B cell (primary cell): ENCODE measurements around the gene POLR2A. TPM values are rescaled to one million over a fixed set of nuclear protein-coding genes. Genes with fewer than 3 reads are reported as not detected.

Experiments
- ATAC-seq: fragments of 200-7000 bp; cut with Tn5 transposase; one replicate; pipeline ENCODE4 v1.10.0; 2021; ENCODE audit warnings: low read depth, mild to moderate bottlenecking, moderate number of reproducible peaks, moderate library complexity
- CTCF ChIA-PET: fragments of 350-600 bp; sonication (Branson Sonifier 250); formaldehyde crosslinking; loops from one replicate; lab custom pipeline; 2021; ENCODE audit warnings: antibody characterized with exemption, inconsistent platforms; lab: Charles Lee
- POLR2A ChIA-PET: fragments of 350-600 bp; sonication (Branson Sonifier 250); formaldehyde crosslinking; loops from one replicate; lab custom pipeline; 2021; ENCODE audit warnings: antibody characterized with exemption; lab: Charles Lee
- DNase-seq: peaks from one replicate; pipeline ENCODE4 v3.0.0; 2013
- H2AFZ ChIP-seq: 2 replicates; pipeline ENCODE4 v1.6.1; 2012; ENCODE audit warnings: mild to moderate bottlenecking, low read depth, low read length; ENCODE audit not compliant: insufficient read depth, poor library complexity, severe bottlenecking
- H3K27ac ChIP-seq, 2 donors: 1 replicate in 1 of 2; 2 replicates in 1 of 2; pipeline ENCODE4 v1.5.1; 2012 to 2013; ENCODE audit warnings: low read length in 2 of 2, mild to moderate bottlenecking in 2 of 2, moderate library complexity in 1 of 2
- H3K27me3 ChIP-seq, 4 experiments: fragments of 200-600 bp in 1 of 4; sonication (generic) in 1 of 4; replicated peaks in 1 of 4; 1 replicate in 2 of 4; 2 replicates in 2 of 4; pipeline versions ENCODE4 v1.6.1 to v1.7.0; 2013 to 2016; ENCODE audit warnings: low read length in 3 of 4, mild to moderate bottlenecking in 2 of 4, mixed read lengths in 1 of 4, moderate library complexity in 1 of 4; ENCODE audit not compliant: insufficient read depth in 4 of 4, control insufficient read depth in 3 of 4; ENCODE audit errors: control extremely low read depth in 1 of 4
- H3K36me3 ChIP-seq, 2 experiments: replicated peaks in 1 of 2; 1 replicate in 1 of 2; 2 replicates in 1 of 2; pipeline versions ENCODE4 v1.6.1 to v1.7.1; 2013; ENCODE audit warnings: low read length in 1 of 2; ENCODE audit not compliant: insufficient read depth in 2 of 2, control insufficient read depth in 1 of 2; ENCODE audit errors: control extremely low read depth in 1 of 2, extremely low read depth in 1 of 2
- H3K4me1 ChIP-seq, 2 donors: fragments of 200-600 bp in 1 of 2; sonication (generic) in 1 of 2; 1 replicate in 1 of 2; 2 replicates in 1 of 2; pipeline versions ENCODE4 v1.5.1 to v1.6.1; 2013 to 2017; ENCODE audit warnings: low read length in 2 of 2; ENCODE audit not compliant: control insufficient read depth in 2 of 2, insufficient read depth in 2 of 2
- H3K4me2 ChIP-seq: replicated peaks from 2 replicates; pipeline ENCODE3; 2012; ENCODE audit warnings: mild to moderate bottlenecking, low read depth, low read length; ENCODE audit not compliant: poor library complexity, severe bottlenecking
- H3K4me3 ChIP-seq, 5 experiments: fragments of 200-600 bp in 1 of 5; sonication (generic) in 1 of 5; 1 replicate in 3 of 5; 2 replicates in 2 of 5; pipeline versions ENCODE4 v1.5.1 to v1.7.0; 2011 to 2016; ENCODE audit warnings: low read length in 4 of 5, mild to moderate bottlenecking in 4 of 5, low read depth in 2 of 5, control low read depth in 1 of 5, moderate library complexity in 1 of 5; ENCODE audit not compliant: insufficient read depth in 1 of 5; ENCODE audit errors: control extremely low read depth in 1 of 5, extremely low read depth in 1 of 5
- H3K79me2 ChIP-seq: fragments of 200-600 bp; sonication (generic); one replicate; pipeline ENCODE4 v1.6.0; 2016; ENCODE audit warnings: low read length; ENCODE audit not compliant: control insufficient read depth, insufficient read depth
- H3K9ac ChIP-seq: fragments of 200-600 bp; sonication (generic); 2 replicates; pipeline ENCODE4 v1.6.1; 2017; ENCODE audit warnings: mild to moderate bottlenecking, low read length, moderate library complexity
- H3K9me3 ChIP-seq, 3 donors: one replicate each; pipeline versions ENCODE4 v1.6.1 to v1.7.1; 2013; ENCODE audit warnings: low read length in 2 of 3; ENCODE audit not compliant: control insufficient read depth in 2 of 3, insufficient read depth in 1 of 3; ENCODE audit errors: control extremely low read depth in 1 of 3
- H4K20me1 ChIP-seq: 2 replicates; pipeline ENCODE4 v1.6.0; 2012; ENCODE audit warnings: mild to moderate bottlenecking, low read length; ENCODE audit not compliant: insufficient read depth, control insufficient read depth, poor library complexity, severe bottlenecking
- H3K27ac Mint-ChIP-seq: one replicate; pipeline ENCODE4 v1.8.0; 2021; ENCODE audit warnings: mixed read lengths
- H3K27me3 Mint-ChIP-seq: one replicate; pipeline ENCODE4 v1.8.0; 2021; ENCODE audit warnings: mixed read lengths
- H3K4me1 Mint-ChIP-seq: one replicate; pipeline ENCODE4 v1.8.0; 2021; ENCODE audit warnings: mixed read lengths
- H3K4me3 Mint-ChIP-seq: one replicate; pipeline ENCODE4 v1.8.0; 2021; ENCODE audit warnings: mixed read lengths
- H3K9me3 Mint-ChIP-seq: one replicate; pipeline ENCODE4 v1.8.0; 2022; ENCODE audit warnings: mixed read lengths; ENCODE audit not compliant: insufficient read depth
- EZH2 ChIP-seq: IDR thresholded peaks from 2 replicates; pipeline ENCODE4 v1.6.1; 2012; ENCODE audit warnings: borderline replicate concordance, low read depth, mild to moderate bottlenecking, moderate library complexity, low read length; ENCODE audit not compliant: insufficient read depth, poor library complexity, severe bottlenecking
- whole genome bisulfite sequencing: methylation state at CpG from one replicate; pipeline ENCODE4 v1.1.5; 2013; ENCODE audit warnings: missing lambda C conversion rate; ENCODE audit not compliant: insufficient coverage; 5-methylcytosine and 5-hydroxymethylcytosine counted together
- intact Hi-C: fragments of 100-400 bp; cut with micrococcal nuclease; formaldehyde crosslinking; loops from one replicate; pipeline ENCODE4 v1.10.0; 2022
- polyA plus RNA-seq: library from polyadenylated mRNA; depleted of rRNA; stranded (reverse); fragments of >200 nt; gene quantifications from 2 replicates; pipeline ENCODE4 v1.2.3, GENCODE V29; 2012
- total RNA-seq, 2 donors: library from RNA; stranded (reverse); fragments of 120-200 nt in 1 of 2; gene quantifications; 1 replicate in 1 of 2; 2 replicates in 1 of 2; pipeline versions ENCODE4 v1.2.3 to v1.2.4, GENCODE V29; 2013 to 2022
- TF ChIP-seq, protein P1 (sequence below): fragments of 200-600 bp; IDR thresholded peaks from one replicate; pipeline ENCODE4 v1.8.0; 2022; ENCODE audit warnings: antibody characterized with exemption, mild to moderate bottlenecking

POLR2A gene
- total and polyA plus RNA-seq, 2 donors (not counting 1 experiment from before 2014, with no cell fraction given), result 56.5 to 225 TPM

DNA sequence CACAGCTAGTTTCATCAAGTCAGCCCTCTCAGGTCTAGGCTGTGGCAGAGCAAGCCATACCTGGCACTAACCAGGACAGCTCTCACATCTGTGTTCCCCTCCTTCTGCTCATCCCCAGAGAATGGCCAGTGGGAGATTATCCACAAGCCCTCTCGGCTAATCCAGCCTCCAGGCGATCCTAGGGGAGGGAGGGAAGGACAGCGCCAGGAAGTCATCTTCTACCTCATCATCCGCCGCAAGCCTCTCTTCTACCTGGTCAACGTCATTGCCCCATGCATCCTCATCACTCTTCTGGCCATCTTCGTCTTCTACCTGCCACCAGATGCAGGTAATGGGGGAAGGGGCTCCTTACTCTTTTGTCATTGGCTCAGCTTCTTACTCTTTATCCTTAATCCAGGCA, 35.7 kb upstream of the POLR2A start:
- Mint-ChIP-seq H3K27me3 (peaks cover 43% of the 10 kb centered on the region), H3K4me3 (no peak overlapping the region), H3K4me1 (peaks cover 22% of the 10 kb centered on the region), H3K27ac (no peak overlapping the region), H3K9me3 (no peaks in the 10 kb centered on the region)
- TF ChIP-seq, protein P1, sequence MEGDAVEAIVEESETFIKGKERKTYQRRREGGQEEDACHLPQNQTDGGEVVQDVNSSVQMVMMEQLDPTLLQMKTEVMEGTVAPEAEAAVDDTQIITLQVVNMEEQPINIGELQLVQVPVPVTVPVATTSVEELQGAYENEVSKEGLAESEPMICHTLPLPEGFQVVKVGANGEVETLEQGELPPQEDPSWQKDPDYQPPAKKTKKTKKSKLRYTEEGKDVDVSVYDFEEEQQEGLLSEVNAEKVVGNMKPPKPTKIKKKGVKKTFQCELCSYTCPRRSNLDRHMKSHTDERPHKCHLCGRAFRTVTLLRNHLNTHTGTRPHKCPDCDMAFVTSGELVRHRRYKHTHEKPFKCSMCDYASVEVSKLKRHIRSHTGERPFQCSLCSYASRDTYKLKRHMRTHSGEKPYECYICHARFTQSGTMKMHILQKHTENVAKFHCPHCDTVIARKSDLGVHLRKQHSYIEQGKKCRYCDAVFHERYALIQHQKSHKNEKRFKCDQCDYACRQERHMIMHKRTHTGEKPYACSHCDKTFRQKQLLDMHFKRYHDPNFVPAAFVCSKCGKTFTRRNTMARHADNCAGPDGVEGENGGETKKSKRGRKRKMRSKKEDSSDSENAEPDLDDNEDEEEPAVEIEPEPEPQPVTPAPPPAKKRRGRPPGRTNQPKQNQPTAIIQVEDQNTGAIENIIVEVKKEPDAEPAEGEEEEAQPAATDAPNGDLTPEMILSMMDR, result no peak
- TF ChIP-seq EZH2, result no peak
- no CpG with 5 or more reads among the region's 7 CpGs for WGBS
- no peak for ATAC-seq
- Histone ChIP-seq H3K36me3 (no peaks in the 10 kb centered on the region), H3K79me2 (no peaks in the 10 kb centered on the region), H3K9ac (no peak overlapping the region), H2AFZ (no peak overlapping the region), H3K9me3 (peaks cover 0 to 15% (median 0%) of the 10 kb centered on the region in 3 donors), H3K4me1 (peaks cover 23 to 27% of the 10 kb centered on the region in 2 donors), H3K27ac (no peak overlapping the region), H3K4me3 (no peak overlapping the region), H4K20me1 (no peaks in the 10 kb centered on the region), H3K27me3 (peaks cover 0 to 43% (median 35%) of the 10 kb centered on the region in 4 experiments), H3K4me2 (no peak overlapping the region)
- ChIA-PET POLR2A (no interaction called here), CTCF (interaction anchor here (0.6 to 0.7 kb wide), 2 partner anchors 77 to 214 kb away, joined by 3 read pairs; partner anchors contain the start of gene DVL2)
- DNase-seq, result no peak
- intact Hi-C loops, result no loop called here

DNA sequence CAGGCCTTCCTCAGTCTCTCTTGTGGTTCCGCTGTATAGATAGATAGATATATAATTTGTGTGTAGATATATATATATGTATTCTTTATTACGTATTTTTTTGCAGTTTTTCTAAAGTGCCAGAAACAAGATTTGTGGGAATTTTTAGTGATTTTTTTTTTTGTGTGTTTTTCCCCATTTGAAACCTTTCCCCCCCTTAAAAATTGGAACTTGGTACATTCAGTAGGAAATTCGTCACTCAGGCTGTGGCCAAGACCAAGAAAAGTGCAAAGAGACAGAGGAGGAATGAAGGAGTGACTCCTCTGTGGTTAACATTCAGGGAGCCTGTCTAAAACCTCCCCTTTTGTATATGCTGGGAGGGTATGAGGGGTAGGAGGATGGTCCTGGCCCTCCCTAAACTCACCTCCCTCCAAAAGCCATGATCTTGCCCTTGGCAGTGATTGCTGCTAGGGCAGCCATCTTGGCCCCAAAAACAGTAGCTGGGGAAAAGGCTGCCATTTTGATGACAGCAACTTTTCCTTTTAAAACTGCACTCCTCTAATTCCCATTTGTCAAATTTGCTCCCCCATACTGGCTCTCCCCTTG, 24.1 kb upstream of the POLR2A start:
- ATAC-seq, result no peak
- Histone ChIP-seq H3K4me1 (peaks cover 5 to 9% of the 10 kb centered on the region in 2 donors), H3K9me3 (no peaks in the 10 kb centered on the region), H2AFZ (no peak overlapping the region), H3K36me3 (peaks cover 0 to 18% of the 10 kb centered on the region in 2 experiments), H4K20me1 (peaks cover 14% of the 10 kb centered on the region), H3K27ac (no peak overlapping the region), H3K4me3 (no peak overlapping the region), H3K9ac (no peak overlapping the region), H3K4me2 (no peak overlapping the region), H3K27me3 (no peaks in the 10 kb centered on the region), H3K79me2 (no peaks in the 10 kb centered on the region)
- Mint-ChIP-seq H3K9me3 (no peaks in the 10 kb centered on the region), H3K4me1 (peaks cover 10% of the 10 kb centered on the region), H3K4me3 (no peak overlapping the region), H3K27ac (no peak overlapping the region), H3K27me3 (no peaks in the 10 kb centered on the region)
- ChIA-PET CTCF (no interaction called here), POLR2A (interaction anchor here (0.6 kb wide), 1 partner anchor 1413 kb away, joined by 4 read pairs; no protein-coding TSS in a partner anchor)
- no peak for DNase-seq
- no CpG with 5 or more reads among the region's 3 CpGs for WGBS
- TF ChIP-seq, protein P1, result no peak
- TF ChIP-seq EZH2, result no peak
- intact Hi-C loops, result loop anchor here (5.0 kb wide), 1 partner anchor 153 kb away; the partner anchor contains the start of gene EIF5A
